Ureter (tissue), 1 donor: ENCODE data around the gene MOCS2. TPM values are rescaled to one million over a fixed set of nuclear protein-coding genes. Genes with fewer than 3 reads are reported as not detected.
"Not testable (repeated sequence)": the region's sequence is repeated elsewhere in the genome, so short reads cannot be mapped to it uniquely, and the experiment has no call there.

ENCODE experiments used
- DNase-seq: peaks from one replicate; pipeline ENCODE4 v3.0.0-alpha.2; 2020; ENCODE audit warnings: low spot score
- total RNA-seq: library from RNA; stranded (reverse); gene quantifications from one replicate; pipeline ENCODE4 v1.2.4, GENCODE V29; 2023
- donor health status: DM: yes; HTN: yes; CAD: no.

The MOCS2 gene, protein sequence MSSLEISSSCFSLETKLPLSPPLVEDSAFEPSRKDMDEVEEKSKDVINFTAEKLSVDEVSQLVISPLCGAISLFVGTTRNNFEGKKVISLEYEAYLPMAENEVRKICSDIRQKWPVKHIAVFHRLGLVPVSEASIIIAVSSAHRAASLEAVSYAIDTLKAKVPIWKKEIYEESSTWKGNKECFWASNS
- 26.9 TPM for total RNA-seq

DNA sequence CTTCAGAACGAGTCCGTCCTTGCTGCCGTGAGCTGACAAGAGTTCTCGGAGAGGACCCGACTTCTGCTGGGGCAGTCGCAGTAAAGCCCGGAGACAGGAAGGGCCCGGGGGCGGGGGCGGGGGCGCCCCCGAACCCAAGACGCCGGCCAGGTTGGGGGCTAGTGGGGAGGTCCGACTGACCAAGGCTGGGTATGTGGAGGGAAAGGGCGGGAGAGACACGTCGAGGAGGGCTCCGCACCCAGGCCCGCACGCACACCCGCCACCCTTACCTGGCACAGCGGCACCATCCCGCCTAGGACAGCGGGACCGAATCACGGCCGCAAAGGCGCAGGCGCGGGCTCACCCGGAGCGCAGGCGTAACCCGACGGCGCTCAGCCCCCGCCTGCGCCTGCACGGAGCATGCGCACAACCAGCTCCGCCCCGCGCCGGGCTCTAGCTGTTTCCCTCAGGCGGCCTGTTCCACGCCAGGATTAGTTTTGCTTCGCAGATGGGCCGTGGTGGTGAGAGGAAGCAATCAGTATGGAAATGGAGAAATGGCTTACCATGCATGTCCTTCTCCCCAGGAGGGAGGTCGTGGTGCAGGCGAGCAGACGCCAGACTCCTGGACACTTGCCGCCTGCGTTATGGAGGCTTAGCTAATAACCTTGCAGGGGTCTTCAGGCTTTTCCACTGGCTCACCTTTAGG lies at the start of gene MOCS2:
Gene MOCS2 (minus strand): TSS at position 315 of the 685 bp plus-strand sequence. CDS start 2,583 bp downstream, outside the sequence.
- DNase-seq: peak; percentile 91

DNA sequence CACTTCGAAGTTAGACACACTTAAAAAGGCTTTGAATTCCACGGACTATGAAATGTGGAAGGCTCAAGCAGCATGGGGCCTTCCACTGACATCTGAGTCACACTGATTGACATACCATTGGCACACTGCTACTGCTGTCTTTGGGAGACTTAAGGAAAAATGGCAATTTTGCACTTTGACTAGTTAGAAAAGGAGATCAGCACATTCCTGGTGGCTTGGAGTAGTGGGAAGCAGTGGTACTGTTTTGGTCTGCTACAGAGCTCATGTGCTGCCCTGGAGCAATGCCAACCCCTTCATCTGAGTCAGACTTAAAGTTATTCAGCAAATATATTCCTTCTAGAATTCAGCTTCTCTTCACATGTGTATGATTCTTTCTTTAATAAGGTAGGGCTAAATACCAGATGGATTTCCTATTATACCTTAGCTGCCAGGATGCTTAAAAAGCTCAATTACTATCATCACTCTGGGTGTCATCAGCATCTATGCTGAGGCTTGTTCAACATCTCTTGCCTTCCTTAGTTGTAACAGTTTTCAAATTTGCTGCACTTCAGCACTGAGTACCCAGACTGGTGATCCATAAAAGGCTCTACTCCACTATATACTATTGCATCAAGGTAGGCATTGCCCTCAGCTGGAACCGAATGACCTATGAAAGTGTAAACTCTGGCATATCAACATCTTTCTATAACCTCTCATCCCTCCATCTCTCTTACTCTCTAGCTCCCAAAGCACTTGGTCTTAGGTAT lies 42.3 kb upstream of the MOCS2 start:
- DNase-seq: no peak

DNA sequence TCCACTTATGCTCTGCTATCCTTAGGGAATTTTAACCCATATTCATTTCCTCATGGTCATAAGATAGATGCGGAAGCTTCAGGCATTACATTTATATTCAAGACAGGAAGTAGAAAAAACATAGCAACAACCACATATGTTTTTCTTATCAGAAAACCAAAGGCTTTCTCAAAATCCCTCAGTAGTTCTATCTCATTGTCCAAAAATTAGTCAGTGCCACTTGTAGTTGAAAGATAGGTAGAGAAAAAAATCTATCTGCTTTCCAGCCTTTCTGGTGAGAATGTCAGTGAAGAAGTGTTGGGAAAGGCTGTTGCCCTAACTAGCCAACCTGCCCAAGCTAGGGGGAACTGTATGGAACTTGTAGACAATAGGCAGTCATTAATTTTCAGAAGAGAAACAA lies 23.5 kb upstream of the MOCS2 start:
- DNase-seq: no peak

DNA sequence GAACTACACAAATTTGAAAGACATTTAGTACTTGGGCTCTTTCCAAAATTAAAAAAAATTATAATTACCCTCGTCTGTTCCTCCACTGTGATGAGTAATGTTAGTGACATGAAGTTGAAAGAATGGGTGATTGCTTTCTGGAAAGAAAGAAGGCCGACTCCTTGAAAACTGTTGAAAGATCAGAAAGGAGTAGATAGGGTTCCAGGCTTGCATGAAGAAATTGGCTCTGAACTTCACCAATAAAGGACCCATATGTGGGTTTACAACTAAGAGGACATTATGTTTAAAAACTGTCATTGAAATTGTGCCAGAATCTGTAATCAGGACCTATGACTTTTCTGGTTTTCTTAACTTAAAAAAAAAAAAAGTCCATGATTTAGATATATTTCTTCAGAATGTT lies 20.7 kb upstream of the MOCS2 start:
- DNase-seq: no peak

DNA sequence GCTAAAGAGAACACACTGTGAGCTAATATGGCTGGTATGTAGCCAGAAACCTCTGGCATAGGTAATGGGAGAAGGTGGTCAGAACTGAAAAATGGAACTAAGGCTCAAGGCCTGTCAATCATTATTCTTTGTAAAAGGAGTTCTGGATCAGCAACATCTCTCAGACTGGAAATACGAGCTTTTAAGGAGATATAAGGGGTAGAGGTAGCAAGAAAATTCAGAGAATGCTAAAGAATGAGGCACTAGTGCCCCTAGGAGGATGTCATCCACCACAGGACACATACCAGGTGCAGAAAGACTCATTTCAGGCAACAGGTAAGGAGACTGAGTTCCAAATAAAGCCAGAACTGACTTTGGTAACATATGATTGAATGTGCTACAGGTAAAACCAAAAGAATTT lies 18.9 kb upstream of the MOCS2 start:
- no peak for DNase-seq

DNA sequence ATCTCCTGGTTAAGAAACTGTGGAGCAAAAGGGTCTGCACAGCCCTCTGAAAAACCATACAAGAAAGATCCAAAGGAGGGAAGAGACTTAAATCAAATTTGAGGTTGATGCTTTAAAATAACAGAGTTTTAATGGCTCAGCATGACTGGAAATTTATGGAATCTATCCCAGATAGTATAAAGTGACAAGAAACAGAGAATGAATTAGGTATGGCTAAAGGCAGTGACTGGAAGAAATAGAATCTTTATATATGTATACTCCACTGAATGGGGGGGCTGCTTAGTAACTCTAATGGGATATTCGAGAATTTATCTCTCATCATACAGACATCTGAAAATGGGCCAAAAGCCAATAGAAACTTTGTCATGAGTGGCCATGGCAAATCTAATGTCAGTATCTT lies 17.6 kb upstream of the MOCS2 start:
- DNase-seq: no peak

DNA sequence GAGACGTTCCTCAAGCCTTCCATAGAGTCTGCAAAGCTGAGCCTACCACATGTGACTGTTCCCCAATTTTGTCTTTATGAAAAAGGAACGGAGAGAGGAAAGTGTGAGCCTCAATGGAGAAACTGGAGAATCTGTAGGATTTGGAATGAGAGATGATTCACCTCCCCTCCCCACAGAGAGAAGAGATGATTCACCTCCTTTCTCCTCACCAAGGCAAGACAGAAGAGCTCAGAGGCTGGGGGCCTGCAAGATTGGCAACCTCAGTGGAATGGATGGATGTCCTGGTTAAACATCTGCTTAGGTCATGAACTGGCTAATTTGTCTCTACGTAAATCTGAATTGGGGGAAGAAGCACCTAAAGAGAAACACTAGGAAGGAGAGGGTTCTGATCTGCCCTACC lies 17.0 kb upstream of the MOCS2 start:
- DNase-seq: no peak

DNA sequence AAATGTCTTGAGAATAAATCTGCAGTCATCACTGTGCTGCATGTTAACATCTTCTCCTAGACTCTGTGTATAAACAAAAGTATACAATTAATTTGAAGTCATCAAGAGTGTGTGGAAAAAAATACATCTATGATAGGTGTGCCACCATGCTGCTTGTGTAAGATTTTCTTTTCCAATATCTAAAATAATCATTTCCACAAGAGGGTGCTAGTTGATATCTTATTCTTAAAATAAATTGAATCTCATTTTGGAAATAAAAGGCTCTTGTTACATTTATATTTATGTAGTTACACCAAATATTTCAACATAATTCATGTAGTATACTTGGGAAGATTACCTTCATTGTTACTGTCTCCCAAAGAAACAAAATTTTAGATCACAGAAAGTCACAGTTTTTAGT lies 14.1 kb upstream of the MOCS2 start:
- no peak for DNase-seq

DNA sequence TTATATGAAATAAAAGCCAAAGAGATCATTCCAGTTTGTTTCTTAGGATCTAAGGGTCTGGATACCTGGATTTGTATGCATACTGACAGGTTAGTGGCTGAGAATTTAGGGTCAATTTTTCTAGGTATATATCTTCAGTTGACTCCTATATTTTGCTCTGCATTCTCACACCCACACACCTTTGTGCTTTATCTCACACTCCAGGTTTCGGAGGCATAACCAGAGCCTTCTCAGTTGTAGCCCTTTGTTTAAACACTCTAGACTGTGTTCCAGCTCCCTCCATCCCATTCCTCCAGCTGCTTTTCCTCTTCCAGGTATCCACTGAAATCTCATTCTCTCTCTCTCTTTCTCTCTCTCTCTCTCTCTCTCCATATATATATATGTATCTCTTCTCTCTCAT lies 10.6 kb upstream of the MOCS2 start:
- DNase-seq: no peak

DNA sequence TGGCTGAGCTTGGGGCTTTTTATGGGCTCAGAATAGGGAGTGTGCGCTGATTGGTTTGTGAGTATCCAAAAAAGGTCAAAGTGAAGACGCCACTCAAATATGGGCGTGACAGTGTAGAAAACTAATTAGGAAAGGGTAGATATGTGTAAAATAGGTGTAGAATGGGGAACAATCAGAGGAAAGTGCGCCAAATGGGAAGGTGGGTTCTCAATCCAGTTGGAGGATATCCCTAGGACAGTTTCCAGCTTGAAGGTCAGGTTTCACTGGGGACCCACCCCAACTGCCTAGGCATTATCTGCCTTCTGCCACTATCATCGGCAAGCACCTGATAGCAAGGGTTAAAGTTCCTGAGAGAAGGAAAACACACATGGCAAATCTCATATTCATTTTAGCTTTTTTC lies 9.3 kb upstream of the MOCS2 start:
- DNase-seq: no peak

DNA sequence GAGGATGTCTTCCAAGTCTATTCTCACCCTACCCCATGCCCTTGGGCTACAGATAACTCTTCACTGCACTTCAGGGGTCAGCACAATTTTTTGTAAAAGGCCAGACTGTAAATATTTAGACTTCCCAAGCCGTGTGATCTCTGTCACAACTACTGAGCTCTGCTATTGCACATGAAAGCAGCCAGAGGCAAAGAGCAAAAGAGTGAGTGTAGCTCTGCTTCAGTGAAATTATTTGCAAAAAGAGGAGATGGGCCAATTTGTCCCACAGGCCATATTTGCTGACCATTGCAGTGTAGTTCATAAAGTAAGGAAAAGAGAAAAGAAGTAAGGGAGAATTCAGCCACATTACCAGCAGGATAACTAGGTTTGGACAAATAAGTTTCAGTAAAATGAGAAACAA lies 7.0 kb upstream of the MOCS2 start:
- DNase-seq: no peak

DNA sequence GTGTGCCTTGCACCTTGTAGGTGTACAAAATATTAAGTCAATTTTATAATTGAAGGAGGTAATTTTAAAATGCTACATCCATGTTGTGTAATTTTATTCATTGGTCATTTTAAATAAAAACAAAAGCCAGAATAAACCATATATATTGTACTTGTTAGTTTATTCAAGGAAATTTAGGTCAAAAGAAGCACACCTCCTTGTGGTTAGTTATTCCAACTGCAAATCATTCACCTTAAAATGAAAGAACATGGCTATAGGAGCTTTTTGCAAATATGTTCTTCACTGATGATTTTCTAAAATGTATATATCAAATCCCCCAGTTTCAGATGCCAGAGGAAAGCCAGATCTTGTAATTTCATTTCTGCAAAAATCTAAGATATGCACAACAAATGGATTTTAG lies 5.4 kb upstream of the MOCS2 start:
- DNase-seq: no peak

DNA sequence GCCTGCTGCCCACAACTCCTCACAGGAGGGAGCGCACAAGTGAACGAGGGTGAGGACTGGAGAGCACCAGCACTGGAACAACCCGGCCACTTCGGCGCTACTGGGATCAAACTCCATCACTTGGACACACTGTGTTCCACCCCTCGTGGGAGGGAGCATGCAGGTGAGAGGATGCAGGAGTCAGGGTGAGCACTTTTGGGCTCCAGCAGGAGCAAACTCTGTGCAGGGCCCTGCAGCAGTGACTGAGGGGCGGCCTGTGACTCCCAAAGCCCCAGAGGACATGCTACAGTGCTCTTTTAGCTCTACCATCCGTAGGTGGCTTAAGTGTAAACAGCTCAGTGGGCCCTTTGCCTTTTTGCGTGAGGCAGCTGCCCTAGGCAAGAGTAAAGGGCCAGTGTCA lies 4.4 kb upstream of the MOCS2 start:
- no peak for DNase-seq

DNA sequence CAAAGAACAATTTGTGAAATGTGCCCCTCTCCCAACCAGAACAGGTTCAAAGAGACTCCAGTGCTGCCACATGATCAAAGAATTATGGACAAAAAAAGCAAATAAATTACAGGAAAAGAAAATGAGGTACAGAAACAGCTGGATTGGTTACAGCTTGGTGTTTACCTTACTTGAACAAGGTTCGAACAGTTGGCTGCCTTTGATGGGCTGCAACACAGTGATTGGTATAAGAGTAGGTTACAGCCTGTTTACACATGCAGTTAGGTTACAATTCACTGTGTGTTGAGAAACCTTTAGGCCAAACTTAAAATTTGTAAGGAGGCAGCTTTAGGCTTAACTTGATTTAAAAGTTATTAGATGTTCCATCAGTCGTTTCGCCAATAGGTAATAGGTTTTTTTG lies 3.4 kb upstream of the MOCS2 start:
- DNase-seq: no peak

DNA sequence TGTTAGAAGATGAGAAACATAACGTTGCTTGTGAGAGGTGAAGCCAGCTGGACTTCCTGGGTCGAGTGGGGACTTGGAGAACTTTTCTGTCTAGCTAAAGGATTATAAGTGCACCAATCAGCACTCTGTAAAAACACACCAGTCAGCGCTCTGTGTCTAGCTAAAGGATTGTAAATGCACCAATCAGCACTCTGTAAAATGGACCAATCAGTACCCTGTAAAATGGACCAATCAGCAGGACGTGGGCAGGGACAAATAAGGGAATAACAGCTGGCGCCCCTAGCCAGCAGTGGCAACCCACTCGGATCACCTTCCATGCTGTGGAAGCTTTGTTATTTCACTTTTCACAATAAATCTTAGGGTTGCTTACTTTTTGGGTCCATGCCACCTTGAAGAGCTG lies 2.8 kb upstream of the MOCS2 start:
- not testable (repeated sequence) for DNase-seq

DNA sequence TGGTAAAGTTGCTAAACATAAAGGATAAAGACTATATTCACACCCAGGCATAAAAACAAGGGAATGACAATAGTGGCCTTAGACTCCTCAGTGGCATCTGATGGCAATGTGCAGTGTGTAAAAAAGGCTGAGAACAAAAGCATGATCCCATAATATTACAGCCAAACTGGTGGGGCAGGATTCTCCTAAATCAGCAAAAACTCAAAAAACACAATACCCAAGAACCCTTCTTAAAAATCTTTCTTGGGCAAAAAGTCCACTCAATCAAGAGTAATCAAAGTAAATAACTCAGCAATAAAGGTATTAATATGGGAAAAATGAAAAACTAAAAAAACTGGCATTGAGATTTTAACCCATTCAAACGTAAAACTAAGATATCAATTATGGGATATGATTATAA lies 1.6 kb upstream of the MOCS2 start:
- DNase-seq: no peak

DNA sequence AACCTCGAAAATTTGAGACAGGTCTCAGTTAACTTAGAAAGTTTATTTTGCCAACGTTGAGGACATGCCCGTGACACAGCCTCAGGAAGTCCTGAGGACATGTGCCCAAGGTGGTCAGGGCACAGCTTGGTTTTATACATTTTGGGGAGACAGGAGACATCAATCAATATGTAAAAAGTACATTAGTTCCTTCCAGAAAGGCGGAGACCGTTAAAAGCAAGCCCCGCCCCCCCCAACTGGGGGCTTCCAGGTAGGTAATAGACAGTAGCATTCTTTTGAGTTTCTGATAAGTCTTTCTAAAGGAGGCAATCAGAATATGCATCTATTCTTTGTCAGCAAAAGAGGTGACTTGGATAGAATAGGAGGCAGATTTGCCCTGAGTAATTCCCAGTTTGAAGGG lies 599 bp upstream of the MOCS2 start:
- no peak for DNase-seq

DNA sequence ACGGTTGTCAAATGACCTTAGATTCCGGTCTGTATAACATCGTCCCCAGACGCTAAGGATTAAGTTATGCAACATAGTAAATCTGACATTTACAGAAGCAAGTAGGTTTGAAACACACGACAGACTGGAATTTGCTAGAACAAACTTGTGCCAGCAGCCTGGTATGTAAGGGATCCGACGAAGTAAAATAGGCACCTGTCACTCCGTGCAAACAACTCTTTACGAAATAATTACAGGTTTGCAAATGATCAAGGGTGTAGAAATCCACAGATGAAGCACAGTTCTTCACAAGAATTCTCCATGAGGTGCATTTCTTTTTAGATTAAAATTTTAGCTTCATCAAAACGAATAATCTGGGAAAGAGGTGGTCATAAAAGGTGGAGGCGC lies 508 bp downstream of the MOCS2 start:
- no peak for DNase-seq

DNA sequence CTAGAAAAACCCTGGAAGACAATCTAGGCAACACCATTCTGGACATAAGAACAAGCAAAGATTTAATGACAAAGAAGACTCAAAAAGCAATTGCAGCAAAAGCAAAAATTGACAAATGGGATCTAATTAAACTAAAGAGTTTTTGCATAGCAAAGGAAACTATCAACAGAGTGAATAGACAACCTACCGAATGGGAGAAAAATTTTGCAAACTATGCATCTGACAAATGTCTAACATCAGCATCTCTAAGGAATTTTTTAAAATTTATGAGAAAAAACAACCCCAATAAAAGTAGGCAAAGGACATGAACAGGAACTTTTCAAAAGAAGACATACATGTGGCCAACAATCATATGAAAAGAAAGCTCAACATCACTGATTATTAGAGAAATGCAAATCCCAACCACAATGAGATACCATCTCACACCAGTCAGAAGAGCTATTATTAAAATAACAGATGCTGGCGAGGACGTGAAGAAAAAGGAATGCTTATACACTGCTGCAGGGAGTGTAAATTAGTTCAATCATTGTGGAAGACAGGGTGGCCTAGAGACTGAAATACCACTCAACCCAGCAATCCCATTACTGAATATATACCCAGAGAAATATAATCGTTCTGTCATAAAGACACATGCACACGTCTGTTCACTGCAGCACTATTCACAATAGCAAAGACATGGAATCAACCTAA lies 3.8 kb downstream of the MOCS2 start:
- no peak for DNase-seq

DNA sequence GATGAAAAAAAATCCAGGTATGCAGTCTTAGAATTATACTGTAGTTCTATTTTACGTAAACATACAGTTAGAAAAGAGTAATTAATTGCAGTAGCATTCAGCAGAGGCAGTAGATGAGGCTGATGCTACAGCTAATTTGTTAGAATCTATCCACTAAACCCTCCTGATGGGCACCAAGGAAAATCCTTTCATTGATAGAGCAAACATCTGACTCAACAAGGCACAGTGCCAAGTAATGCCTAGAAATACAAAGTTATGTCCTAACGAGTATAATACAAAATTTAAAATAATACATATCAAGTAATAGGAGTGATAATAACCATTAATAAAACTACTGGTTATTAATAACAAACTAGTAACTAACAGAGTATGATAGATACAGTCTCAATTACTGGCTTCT lies 9.0 kb downstream of the MOCS2 start:
- DNase-seq: no peak

DNA sequence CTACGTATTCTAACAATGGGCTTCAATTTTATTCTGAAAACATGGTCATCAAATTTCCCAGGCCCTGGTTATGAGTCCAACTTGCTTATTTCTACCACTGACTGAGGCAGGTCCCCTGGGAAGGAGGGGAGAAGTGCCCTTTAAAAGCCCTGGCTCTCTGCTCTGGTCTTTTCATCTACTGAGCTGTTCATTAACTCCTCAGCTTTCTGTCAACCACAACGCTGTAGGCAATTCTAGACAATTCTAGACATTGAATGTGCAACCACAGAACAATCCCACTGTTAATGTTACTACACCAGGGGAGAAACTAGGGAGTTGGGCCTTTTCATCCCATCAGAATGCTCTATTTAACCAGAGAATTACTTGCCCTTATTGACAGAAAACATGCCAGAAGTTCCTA lies 10.0 kb downstream of the MOCS2 start:
- DNase-seq: no peak

DNA sequence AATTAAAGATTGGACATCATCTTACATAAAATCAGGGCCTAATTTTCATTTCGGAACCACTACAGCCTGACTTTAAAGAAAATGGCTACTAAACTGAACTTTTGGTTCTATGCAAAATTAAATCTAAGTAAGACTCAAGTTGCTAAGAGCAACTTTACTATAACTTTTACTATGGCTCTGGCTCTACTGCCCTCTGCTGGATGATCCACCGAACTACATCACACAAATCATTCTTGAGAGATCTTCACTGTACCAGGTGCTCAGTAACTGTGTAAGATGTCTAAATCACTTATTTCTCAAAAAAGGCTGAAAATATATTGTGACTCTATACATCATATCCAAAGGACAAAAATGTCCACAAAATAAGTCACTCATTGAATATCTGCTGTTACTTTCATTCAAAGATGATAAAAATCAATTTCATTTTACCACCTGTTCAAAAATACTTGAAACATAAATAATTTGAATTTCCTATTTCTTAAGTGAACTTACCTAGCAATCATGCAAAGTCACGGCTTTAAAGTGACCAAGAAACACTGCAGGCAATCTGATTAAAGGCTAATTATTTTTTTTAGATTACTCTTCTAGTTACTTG lies 13.5 kb downstream of the MOCS2 start:
- peak; percentile 75 for DNase-seq
